BLaER1 (cell line): ENCODE data around the gene PPP2R3B.
"Not testable (repeated sequence)": the region's sequence is repeated elsewhere in the genome, so short reads cannot be mapped to it uniquely, and the experiment has no call there.

Experiments used
- H3K27ac ChIP-seq: shearing (Covaris generic); formaldehyde crosslinking; 2 replicates; pipeline ENCODE4 v1.8.1; 2022
- H3K27me3 ChIP-seq: shearing (Covaris generic); formaldehyde crosslinking; 2 replicates; pipeline ENCODE4 v1.8.1; 2022
- H3K36me3 ChIP-seq: shearing (Covaris generic); formaldehyde crosslinking; 2 replicates; pipeline ENCODE4 v1.8.1; 2022
- H3K4me1 ChIP-seq: shearing (Covaris generic); formaldehyde crosslinking; 2 replicates; pipeline ENCODE4 v1.8.1; 2022
- H3K4me2 ChIP-seq: shearing (Covaris generic); formaldehyde crosslinking; 2 replicates; pipeline ENCODE4 v1.8.1; 2022
- H3K4me3 ChIP-seq: shearing (Covaris generic); formaldehyde crosslinking; 2 replicates; pipeline ENCODE4 v1.8.1; 2022
- H3K9ac ChIP-seq: shearing (Covaris generic); formaldehyde crosslinking; 2 replicates; pipeline ENCODE4 v1.8.1; 2022
- H3K9me3 ChIP-seq: shearing (Covaris generic); formaldehyde crosslinking; 2 replicates; pipeline ENCODE4 v1.8.1; 2022
- H4K20me1 ChIP-seq: shearing (Covaris generic); formaldehyde crosslinking; 2 replicates; pipeline ENCODE4 v1.8.1; 2022
- Cebpa-rat ChIP-seq: shearing (Covaris generic); IDR thresholded peaks from 2 replicates; pipeline ENCODE4 v1.8.1; 2022

Gene PPP2R3B

GRCh38 chrX:355329-356050 is 31.2 kb downstream of the PPP2R3B start:
- H3K4me1 ChIP-seq, result peaks cover 55% of the 10 kb centered on the region
- peaks cover 66% of the 10 kb centered on the region; the same call in 1 of the 2 replicates for H4K20me1 ChIP-seq
- peak overlapping the region; percentile 12 for H3K4me3 ChIP-seq
- H3K4me2 ChIP-seq, result peak overlapping the region; percentile 81
- H3K27me3 ChIP-seq, result no peaks in the 10 kb centered on the region
- peak overlapping the region; percentile 66 for H3K27ac ChIP-seq
- peaks cover 16% of the 10 kb centered on the region for H3K9me3 ChIP-seq
- TF ChIP-seq Cebpa-rat, result no peak
- peaks cover 61% of the 10 kb centered on the region for H3K36me3 ChIP-seq
- peak overlapping the region; percentile 62; the same call in 1 of the 2 replicates for H3K9ac ChIP-seq

GRCh38 chrX:353566-354535 is 32.9 kb downstream of the PPP2R3B start:
- Histone ChIP-seq H3K9me3 (peaks cover under 1% of the 10 kb centered on the region; the same call in 1 of the 2 replicates), H3K4me2 (peak overlapping the region; percentile 81), H4K20me1 (peaks cover 82% of the 10 kb centered on the region; the same call in 1 of the 2 replicates), H3K27ac (peak overlapping the region; percentile 66), H3K27me3 (no peaks in the 10 kb centered on the region), H3K4me1 (peaks cover 58% of the 10 kb centered on the region), H3K9ac (peak overlapping the region; percentile 62; the same call in 1 of the 2 replicates), H3K4me3 (no peak overlapping the region), H3K36me3 (peaks cover 61% of the 10 kb centered on the region)
- TF ChIP-seq Cebpa-rat, result no peak

DNA sequence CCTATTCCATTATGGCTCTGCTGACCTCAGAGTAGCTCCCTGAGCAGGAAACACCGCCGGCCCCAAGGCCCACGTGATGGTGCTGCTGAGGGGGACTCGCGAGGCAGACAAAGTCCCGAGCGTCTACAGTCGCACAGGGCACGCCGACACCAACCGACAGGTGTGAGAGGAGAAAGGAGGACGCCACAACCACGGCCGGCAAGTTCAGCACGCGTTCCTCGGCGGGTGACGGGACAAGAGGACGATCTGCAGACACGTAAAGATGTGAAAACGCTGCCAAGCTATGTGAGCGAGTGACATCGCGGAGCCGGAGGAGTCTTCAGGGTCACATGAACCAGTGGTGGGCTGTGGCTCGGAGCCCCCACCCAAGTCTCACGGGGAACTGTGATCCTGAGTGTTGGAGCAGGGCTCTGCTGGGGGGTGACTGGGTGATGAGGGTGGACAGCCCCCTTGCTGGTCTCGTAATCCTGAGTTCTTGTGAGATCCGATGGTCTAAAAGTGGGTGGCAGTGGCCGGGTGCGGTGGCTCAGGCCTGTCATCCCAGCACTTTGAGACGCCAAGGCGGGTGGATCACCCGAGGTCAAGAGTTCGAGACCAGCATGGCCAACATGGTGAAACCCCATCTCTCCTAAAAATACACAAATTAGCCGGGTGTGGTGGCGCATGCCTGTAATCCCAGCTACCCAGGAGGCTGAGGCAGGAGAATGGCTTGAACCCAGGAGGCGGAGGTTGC is 34.0 kb downstream of the PPP2R3B start:
- Histone ChIP-seq H3K27me3 (no peaks in the 10 kb centered on the region), H3K9me3 (peaks cover 6% of the 10 kb centered on the region), H3K4me3 (no peak overlapping the region), H3K4me2 (no peak overlapping the region), H3K9ac (no peak overlapping the region), H3K36me3 (peaks cover 65% of the 10 kb centered on the region), H4K20me1 (peaks cover 88% of the 10 kb centered on the region; the same call in 1 of the 2 replicates), H3K27ac (no peak overlapping the region), H3K4me1 (peaks cover 50% of the 10 kb centered on the region)
- no peak for TF ChIP-seq Cebpa-rat

DNA sequence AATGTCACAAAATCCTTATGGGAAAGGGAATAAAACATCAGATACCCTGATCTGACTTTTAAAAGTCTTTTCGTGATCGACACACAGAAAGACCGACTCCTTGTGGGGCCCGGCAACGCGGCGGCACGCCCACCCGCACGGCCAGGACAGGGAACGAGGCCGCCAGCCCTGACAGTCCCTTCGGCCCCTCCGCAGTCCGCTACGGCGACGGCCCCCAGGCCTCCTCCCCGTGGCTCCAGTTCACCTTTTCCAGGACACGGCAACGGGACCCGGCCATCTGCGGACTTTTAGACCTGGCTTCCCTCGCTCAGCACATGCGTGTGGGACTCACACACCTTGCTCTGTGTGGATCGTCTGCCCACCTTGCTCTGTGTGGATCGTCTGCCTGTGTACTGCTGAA is 34.5 kb downstream of the PPP2R3B start:
- no peak overlapping the region for H3K4me2 ChIP-seq
- H4K20me1 ChIP-seq, result peaks cover 94% of the 10 kb centered on the region; the same call in 1 of the 2 replicates
- H3K27me3 ChIP-seq, result no peaks in the 10 kb centered on the region
- peaks cover 70% of the 10 kb centered on the region for H3K36me3 ChIP-seq
- no peak overlapping the region for H3K27ac ChIP-seq
- H3K4me1 ChIP-seq, result peaks cover 44% of the 10 kb centered on the region
- peaks cover 12% of the 10 kb centered on the region for H3K9me3 ChIP-seq
- no peak overlapping the region for H3K9ac ChIP-seq
- no peak for TF ChIP-seq Cebpa-rat
- no peak overlapping the region for H3K4me3 ChIP-seq

DNA sequence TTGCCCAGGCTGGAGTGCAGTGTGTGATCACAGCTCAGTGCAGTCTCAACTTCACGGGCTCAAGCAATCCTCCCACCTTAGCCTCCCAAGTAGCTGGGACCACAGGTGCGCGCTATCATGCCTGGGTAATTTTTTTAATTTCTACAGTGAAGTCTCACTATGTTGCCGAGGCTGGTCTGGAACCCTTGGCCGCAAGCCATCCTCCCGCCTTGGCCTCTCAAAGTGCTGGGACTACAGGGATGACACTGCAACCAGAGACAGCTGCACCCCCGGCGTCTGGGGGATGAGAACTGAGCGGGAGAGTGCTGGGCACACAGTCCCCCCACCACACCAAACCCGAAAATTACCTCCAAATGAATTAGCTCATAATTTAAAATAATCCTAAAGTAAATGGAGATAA is 35.0 kb downstream of the PPP2R3B start:
- Histone ChIP-seq H3K36me3 (peaks cover 74% of the 10 kb centered on the region), H3K27ac (no peak overlapping the region), H4K20me1 (peaks cover 91% of the 10 kb centered on the region; the same call in 1 of the 2 replicates), H3K9me3 (peaks cover 16% of the 10 kb centered on the region), H3K9ac (no peak overlapping the region), H3K27me3 (no peaks in the 10 kb centered on the region), H3K4me1 (peaks cover 40% of the 10 kb centered on the region), H3K4me2 (no peak overlapping the region), H3K4me3 (no peak overlapping the region)
- TF ChIP-seq Cebpa-rat, result no peak

DNA sequence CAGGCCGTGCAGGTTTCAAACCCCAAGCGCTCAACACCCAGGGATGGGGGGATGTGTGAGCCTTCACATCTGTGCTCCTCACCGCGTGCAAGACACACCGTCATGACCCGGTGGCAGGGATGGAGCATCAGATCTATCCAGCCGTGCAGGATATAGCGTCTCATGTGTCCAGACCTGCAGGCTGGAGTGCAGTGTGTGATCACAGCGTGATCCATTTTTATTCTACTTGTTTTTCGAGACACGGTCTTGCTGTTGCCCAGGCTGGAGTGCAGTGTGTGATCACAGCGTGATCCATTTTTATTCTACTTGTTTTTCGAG is 35.4 kb downstream of the PPP2R3B start:
- Histone ChIP-seq H3K36me3 (peaks cover 79% of the 10 kb centered on the region), H3K9me3 (peaks cover 21% of the 10 kb centered on the region), H4K20me1 (peaks cover 87% of the 10 kb centered on the region; the same call in 1 of the 2 replicates), H3K4me1 (peaks cover 35% of the 10 kb centered on the region)
- H3K4me2 ChIP-seq, H3K27ac ChIP-seq, H3K27me3 ChIP-seq, H3K4me3 ChIP-seq, H3K9ac ChIP-seq: not testable (repeated sequence)

DNA sequence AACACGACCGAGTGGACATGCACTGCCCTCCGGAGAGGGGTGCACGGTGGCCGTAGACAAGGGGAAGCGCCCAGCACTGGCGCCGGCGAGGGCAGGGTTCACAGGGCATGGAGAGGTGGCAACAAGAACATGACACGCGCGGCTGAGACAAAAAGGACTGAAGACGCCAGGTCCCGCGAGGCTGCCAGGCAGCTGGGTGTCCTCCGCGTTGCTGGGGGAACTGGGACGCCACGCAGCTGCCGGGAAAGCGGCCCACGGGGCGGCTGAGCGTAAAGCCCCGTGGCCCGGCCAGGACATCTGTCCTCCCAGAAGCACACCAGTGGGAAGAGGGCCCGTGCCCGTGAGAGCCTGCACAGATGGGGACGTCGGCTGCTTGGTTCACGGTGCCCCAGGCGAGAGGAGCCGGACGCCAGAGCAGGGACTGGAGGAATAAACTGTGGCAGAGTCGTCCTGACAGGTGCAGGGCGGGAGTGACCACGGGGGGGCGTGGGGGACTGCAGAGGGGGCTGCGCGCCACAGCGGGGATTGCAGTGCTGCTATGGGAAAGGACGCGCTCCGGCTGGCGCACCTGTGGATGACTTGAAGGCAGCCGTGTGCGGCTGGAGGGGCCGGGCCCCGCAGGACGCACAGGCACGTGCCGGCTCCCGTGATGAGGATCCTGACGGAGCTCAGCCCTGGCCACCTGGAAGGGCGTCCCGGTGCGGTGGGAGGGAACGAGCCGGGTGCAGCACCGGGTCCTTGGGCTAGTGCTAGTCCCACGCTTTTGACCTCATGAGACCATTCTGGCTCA is 36.0 kb downstream of the PPP2R3B start:
- 0 out of 2 replicates have a peak overlapping the region, but pooled peaks have one; percentile 22 for H3K27ac ChIP-seq
- H3K4me2 ChIP-seq, result no peak overlapping the region
- peaks cover 81% of the 10 kb centered on the region; the same call in 1 of the 2 replicates for H4K20me1 ChIP-seq
- H3K36me3 ChIP-seq, result peaks cover 82% of the 10 kb centered on the region
- peaks cover 24% of the 10 kb centered on the region for H3K9me3 ChIP-seq
- no peak overlapping the region for H3K9ac ChIP-seq
- TF ChIP-seq Cebpa-rat, result no peak
- H3K4me1 ChIP-seq, result peaks cover 29% of the 10 kb centered on the region
- no peaks in the 10 kb centered on the region for H3K27me3 ChIP-seq
- H3K4me3 ChIP-seq, result no peak overlapping the region

DNA sequence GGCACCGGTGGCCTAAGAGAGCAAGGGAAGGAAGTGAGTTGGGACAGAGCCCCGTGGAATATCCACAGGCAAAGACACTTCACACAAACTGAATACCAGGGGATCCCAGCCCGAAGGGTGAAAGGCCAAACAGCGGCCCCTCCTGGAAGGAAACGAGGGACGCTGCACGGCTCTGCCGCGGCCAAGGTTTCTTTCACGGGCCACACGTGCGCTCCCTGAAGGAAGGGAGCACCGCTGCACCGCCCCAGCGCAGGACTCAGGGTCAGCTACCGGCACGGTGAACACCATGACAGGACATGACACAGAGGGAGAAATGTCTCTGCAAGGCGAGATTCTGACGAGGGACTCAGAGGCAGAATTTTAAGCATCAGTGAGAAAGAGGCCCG is 36.6 kb downstream of the PPP2R3B start:
- Histone ChIP-seq H3K9ac (no peak overlapping the region), H3K36me3 (peaks cover 86% of the 10 kb centered on the region), H3K4me2 (no peak overlapping the region), H3K27ac (0 out of 2 replicates have a peak overlapping the region, but pooled peaks have one; percentile 22), H3K9me3 (peaks cover 28% of the 10 kb centered on the region), H3K4me1 (peaks cover 24% of the 10 kb centered on the region), H4K20me1 (peaks cover 76% of the 10 kb centered on the region; the same call in 1 of the 2 replicates), H3K27me3 (no peaks in the 10 kb centered on the region), H3K4me3 (no peak overlapping the region)
- no peak for TF ChIP-seq Cebpa-rat

GRCh38 chrX:349702-350101 is 37.0 kb downstream of the PPP2R3B start:
- Histone ChIP-seq H3K36me3 (peaks cover 90% of the 10 kb centered on the region), H3K27me3 (no peaks in the 10 kb centered on the region)

More at GRCh38 chrX:349702-350101, 37.0 kb downstream of the PPP2R3B start:
- peaks cover 33% of the 10 kb centered on the region for H3K9me3 ChIP-seq
- H3K4me3 ChIP-seq, result no peak overlapping the region
- H3K4me2 ChIP-seq, result no peak overlapping the region
- peaks cover 19% of the 10 kb centered on the region for H3K4me1 ChIP-seq
- peaks cover 71% of the 10 kb centered on the region; the same call in 1 of the 2 replicates for H4K20me1 ChIP-seq
- H3K9ac ChIP-seq, result no peak overlapping the region
- no peak overlapping the region for H3K27ac ChIP-seq
- no peak for TF ChIP-seq Cebpa-rat
